GM20000 (cell line): ENCODE measurements around the gene HYDIN.

ENCODE experiments used
- DNase-seq: peaks from one replicate; pipeline ENCODE4 v3.0.0; 2012; ENCODE audit warnings: low spot score
- TF ChIP-seq, protein P1 (sequence below): IDR thresholded peaks from 2 replicates; pipeline ENCODE4 v1.5.1; 2012; ENCODE audit warnings: mild to moderate bottlenecking, control low read depth; ENCODE audit errors: extremely low read depth, missing control alignments

Gene HYDIN

DNA sequence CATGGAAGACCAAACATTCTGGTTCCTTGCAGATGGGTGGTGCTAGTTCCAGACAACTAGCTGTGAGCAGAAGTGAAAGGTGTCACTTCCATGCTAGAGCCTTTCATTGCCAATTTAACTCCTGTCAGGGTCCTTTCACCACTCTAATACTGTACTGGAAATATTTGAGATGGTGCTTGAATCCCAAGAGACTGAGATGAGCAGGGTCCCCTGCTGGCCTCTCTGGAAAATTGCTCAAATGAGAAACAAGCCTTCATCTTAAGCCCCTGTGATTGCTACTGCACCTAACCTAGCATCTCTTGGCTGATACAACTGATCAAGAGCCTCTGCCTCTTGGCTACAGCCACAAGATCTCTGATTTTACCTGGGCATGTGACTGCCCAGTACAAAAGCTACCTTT lies 422.2 kb downstream of the HYDIN start:
- DNase-seq = no peak
- TF ChIP-seq, protein P1, sequence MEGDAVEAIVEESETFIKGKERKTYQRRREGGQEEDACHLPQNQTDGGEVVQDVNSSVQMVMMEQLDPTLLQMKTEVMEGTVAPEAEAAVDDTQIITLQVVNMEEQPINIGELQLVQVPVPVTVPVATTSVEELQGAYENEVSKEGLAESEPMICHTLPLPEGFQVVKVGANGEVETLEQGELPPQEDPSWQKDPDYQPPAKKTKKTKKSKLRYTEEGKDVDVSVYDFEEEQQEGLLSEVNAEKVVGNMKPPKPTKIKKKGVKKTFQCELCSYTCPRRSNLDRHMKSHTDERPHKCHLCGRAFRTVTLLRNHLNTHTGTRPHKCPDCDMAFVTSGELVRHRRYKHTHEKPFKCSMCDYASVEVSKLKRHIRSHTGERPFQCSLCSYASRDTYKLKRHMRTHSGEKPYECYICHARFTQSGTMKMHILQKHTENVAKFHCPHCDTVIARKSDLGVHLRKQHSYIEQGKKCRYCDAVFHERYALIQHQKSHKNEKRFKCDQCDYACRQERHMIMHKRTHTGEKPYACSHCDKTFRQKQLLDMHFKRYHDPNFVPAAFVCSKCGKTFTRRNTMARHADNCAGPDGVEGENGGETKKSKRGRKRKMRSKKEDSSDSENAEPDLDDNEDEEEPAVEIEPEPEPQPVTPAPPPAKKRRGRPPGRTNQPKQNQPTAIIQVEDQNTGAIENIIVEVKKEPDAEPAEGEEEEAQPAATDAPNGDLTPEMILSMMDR = no peak

DNA sequence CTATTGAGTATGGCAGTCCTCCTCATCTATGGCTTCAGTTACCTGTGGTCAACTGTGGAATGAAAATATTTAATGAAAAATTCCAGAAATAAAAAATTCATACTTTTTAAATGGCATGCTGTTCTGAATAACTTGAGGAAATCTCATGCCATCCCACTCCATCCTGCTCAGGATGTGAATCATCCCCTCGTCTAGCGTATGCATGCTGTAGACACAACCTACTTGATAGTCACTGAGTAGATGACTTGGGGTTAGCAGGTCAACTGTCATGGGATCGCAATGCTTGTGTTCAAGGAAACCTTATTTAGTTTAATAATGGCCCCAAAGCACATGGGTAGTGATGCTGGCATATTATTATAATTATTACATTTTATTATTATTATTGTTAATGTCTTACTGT lies 424.7 kb downstream of the HYDIN start:
- no peak for DNase-seq
- TF ChIP-seq, protein P1 = no peak

DNA sequence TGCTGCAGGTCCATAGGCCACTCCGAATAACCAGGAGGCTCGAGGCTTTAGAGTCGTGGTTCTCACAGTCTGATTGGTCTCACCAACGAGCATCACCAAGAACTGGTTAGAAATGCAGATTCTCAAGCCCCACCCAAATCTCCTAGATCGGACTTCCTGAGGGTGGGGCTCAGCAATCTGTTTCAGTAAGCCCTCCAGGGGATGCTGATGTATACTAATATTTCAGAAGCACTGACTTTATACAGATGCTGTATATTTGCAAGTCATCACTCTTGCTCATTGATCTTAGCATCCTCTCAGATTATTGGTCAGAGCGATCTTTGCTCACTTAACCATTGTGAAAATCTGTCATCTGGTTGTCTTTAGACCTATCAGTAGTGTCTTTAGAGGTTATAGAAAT lies 425.1 kb downstream of the HYDIN start:
- no peak for DNase-seq
- TF ChIP-seq, protein P1 = no peak

DNA sequence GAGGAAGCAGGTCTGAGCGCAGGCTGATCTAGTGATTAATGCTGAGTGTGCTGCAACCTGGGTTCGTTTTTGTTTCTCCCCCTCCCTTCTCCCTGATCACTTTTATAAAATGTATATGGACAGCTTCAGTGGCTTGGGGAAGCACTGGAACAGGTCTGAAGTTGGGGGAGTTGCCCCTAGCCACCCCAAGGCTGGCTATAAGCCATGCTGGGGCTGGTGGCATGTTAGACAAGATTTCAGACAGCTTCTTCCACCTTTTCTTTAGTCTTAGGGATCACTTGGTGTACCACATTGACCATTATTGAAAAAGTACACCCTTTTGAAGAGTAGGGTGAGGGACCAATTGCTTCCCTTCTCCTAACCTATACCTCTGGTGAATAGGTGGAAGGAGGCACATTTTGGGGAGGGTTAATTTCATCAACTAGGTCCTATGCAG lies 425.8 kb downstream of the HYDIN start:
- TF ChIP-seq, protein P1 = no peak
- DNase-seq = no peak

DNA sequence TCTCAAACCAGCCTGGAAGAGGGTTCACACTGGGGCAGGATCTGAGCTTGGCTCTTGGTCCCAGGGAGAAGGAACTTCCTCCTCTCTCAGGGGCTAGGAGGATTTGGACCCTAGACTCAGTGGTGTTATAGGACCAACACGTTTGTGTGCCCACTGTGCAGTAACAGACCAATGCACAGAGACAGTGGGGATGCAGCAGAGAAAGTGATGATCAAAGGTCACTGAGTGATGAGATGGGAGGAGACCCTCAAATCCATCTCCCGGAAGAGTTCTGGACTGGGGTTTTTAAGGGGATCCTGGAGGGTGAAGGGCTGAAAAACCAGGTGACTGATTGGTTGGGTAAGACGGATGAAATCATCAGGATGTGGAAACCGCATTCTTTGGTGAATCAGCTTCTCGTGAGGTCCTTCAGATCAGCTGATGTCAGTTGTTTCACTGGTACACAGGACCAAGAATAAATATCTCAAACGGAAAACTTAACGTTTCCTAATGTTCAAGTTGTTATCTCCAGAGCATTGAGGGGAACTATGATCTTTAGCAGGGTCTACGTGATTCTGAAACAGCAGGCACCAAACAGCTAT lies 426.3 kb downstream of the HYDIN start:
- TF ChIP-seq, protein P1 = no peak
- no peak for DNase-seq

DNA sequence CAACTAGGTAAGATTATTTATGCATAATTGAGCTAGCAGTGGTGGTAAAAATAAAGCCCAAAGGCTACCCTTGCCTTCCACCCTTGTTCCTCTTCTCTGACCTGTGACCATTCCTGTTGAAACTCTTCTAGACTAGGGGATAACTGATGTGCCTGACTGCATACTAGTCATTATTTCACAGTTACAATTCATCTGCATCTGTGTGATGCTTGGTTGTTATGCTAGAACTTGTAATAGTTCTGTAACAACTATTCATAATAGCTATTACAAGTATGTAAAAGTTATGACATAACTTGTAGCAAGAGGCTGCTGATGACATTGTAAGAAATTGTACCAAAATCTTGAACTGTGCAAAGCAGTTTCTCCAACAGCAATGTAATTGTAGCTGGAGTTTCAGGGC lies 427.2 kb downstream of the HYDIN start:
- TF ChIP-seq, protein P1 = no peak

DNA sequence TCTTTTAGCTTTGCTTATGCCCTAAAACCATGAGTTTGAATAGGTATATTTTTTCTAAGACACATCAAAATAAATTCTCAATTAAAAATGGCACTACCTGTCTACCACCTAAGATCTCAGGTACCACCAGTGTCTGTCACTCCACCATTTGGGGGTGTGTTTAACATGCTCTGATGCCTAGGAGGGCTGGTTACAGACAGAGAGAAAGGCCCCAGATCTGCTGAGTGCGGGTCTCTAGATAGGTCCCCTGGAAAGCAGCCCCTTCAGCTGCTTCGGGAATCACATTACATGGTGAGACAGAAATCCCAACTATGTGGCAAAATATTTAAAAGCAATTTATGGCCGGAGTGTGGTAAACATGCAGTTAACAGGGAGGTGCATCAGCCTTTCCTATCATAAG lies 428.9 kb downstream of the HYDIN start:
- no peak for DNase-seq
- TF ChIP-seq, protein P1 = no peak

More for the DNA sequence above, 427.2 kb downstream of the HYDIN start:
- no peak for DNase-seq
